Measurements from ENCODE around the gene APOL5.

- TF ChIP-seq CTCF (IDR thresholded peaks at IDR 0.05) (no peak), EP300 (IDR thresholded peaks at IDR 0.05) (no peak)
Observed at GRCh38 chr22:35749808-35750207, 32.1 kb downstream of the APOL5 start.

Data from esophagus muscularis mucosa (tissue), 3 donors.